Stomach (tissue), 9 donors: ENCODE data around the gene NFKB2. TPM values are rescaled to one million over a fixed set of nuclear protein-coding genes. Genes with fewer than 3 reads are reported as not detected.

ENCODE experiments used
- DNase-seq, 2 donors: peaks; one replicate each; pipeline versions ENCODE4 v3.0.0 to v3.0.0-alpha.2; 2013 to 2019
- H3K27ac ChIP-seq, 5 donors: fragments of 200-600 bp in 4 of 5; sonication (generic) in 4 of 5; one replicate each; pipeline ENCODE4 v1.5.1; 2013 to 2019; ENCODE audit warnings: mild to moderate bottlenecking in 1 of 5, moderate library complexity in 1 of 5
- H3K27me3 ChIP-seq, 3 donors: fragments of 200-600 bp; sonication (generic); one replicate each; pipeline ENCODE4 v1.5.1; 2017 to 2019; ENCODE audit warnings: mixed run types in 1 of 3
- H3K36me3 ChIP-seq, 4 donors: fragments of 200-600 bp; sonication (generic); 1 replicate in 3 of 4; 2 replicates in 1 of 4; pipeline ENCODE4 v1.5.1; 2016 to 2019
- H3K4me1 ChIP-seq, 4 donors: fragments of 200-600 bp; sonication (generic); one replicate each; pipeline ENCODE4 v1.5.1; 2016 to 2019
- H3K4me3 ChIP-seq, 4 donors: fragments of 200-600 bp; sonication (generic) in 3 of 4; one replicate each; pipeline ENCODE4 v1.5.1; 2016 to 2019; ENCODE audit warnings: mild to moderate bottlenecking in 1 of 4
- H3K9me3 ChIP-seq, 4 donors: fragments of 200-600 bp; sonication (generic); one replicate each; pipeline ENCODE4 v1.5.1; 2016 to 2019
- EP300 ChIP-seq: sonication (generic); formaldehyde crosslinking; IDR thresholded peaks from one replicate; pipeline ENCODE4 v1.6.1; 2017; ENCODE audit warnings: antibody characterized with exemption
- POLR2A ChIP-seq, 4 donors: fragments of 450-650 bp; IDR thresholded peaks; one replicate each; pipeline ENCODE4 v1.6.1; 2016; ENCODE audit warnings: antibody characterized with exemption in 4 of 4, control low read depth in 2 of 4, mild to moderate bottlenecking in 1 of 4, moderate library complexity in 1 of 4
- POLR2AphosphoS5 ChIP-seq, 3 donors: sonication (generic); formaldehyde crosslinking; IDR thresholded peaks; one replicate each; pipeline ENCODE4 v1.6.1; 2016; ENCODE audit warnings: antibody characterized with exemption in 3 of 3
- WGBS, 5 donors: extraction: QIAGEN DNeasy Blood & Tissue Kit in 3 of 5; methylation state at CpG; one replicate each; pipeline versions ENCODE4 v1.1.5 to v1.1.7; 2013 to 2018; 5-methylcytosine and 5-hydroxymethylcytosine counted together
- intact Hi-C: fragments of 100-400 bp; cut with DNase I; formaldehyde crosslinking; loops from one replicate; pipeline ENCODE4 v1.15.1; 2023; ENCODE audit warnings: low total_unique reads
- polyA plus RNA-seq, 3 donors: library from polyadenylated mRNA; stranded (reverse); fragments of 200-250 nt; gene quantifications; one replicate each; pipeline ENCODE4 v1.2.3, GENCODE V29; 2013
- total RNA-seq, 5 donors: library from RNA; depleted of rRNA; stranded (reverse); fragments of >200 nt; gene quantifications; one replicate each; pipeline versions ENCODE4 v1.1.0 to v1.2.3, GENCODE V29; 2014 to 2016
- TF ChIP-seq, protein P1 (sequence below), 7 experiments: fragments of 450-650 bp in 4 of 7; fragments of 200-600 bp in 3 of 7; sonication (generic) in 3 of 7; IDR thresholded peaks; one replicate each; pipeline ENCODE4 v1.5.1; 2016 to 2019; ENCODE audit warnings: antibody characterized with exemption in 7 of 7, control low read depth in 2 of 7, mild to moderate bottlenecking in 1 of 7
- donor health status: healthy with polysubstance abuse.
- donor health status: Bipolar disorder and iron deficiency.
- donor health status: healthy.

NFKB2 gene
- total and polyA plus RNA-seq, 8 donors, result 9.7 to 84.0 (median 25.1) TPM

DNA sequence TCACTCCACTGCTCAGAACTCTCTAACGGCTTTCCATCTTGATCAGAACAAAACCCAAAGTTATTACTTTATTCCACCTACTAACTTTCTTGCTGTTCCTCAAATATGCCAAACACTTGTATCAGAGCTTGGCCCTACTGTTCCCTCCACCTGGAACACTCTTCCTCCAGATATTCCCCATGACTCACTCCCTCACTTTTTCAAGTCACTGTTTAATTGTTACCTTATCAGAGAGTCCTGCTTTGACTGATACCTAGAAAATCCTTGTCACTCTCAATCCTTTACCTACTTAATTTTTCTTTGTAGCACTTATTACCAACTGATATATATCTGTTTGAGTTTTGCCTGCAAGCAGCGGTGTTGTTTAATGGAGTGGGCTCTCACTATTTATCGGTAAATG lies 5.6 kb upstream of the NFKB2 start:
- no peaks in the 10 kb centered on the region for H3K36me3 ChIP-seq
- H3K27ac ChIP-seq, result no peak overlapping the region
- H3K9me3 ChIP-seq, result no peaks in the 10 kb centered on the region
- peaks cover 8 to 25% (median 12%) of the 10 kb centered on the region in 4 donors for H3K4me1 ChIP-seq
- no peak for DNase-seq
- intact Hi-C loops, result no loop called here
- WGBS, 5 donors, result 38 to 73% (median 57%) methylated on average over 3 of the region's 3 CpGs
- no peak overlapping the region for H3K4me3 ChIP-seq
- TF ChIP-seq POLR2AphosphoS5 (IDR thresholded peaks at IDR 0.05), result no peak
- TF ChIP-seq EP300, result no peak
- TF ChIP-seq, protein P1, sequence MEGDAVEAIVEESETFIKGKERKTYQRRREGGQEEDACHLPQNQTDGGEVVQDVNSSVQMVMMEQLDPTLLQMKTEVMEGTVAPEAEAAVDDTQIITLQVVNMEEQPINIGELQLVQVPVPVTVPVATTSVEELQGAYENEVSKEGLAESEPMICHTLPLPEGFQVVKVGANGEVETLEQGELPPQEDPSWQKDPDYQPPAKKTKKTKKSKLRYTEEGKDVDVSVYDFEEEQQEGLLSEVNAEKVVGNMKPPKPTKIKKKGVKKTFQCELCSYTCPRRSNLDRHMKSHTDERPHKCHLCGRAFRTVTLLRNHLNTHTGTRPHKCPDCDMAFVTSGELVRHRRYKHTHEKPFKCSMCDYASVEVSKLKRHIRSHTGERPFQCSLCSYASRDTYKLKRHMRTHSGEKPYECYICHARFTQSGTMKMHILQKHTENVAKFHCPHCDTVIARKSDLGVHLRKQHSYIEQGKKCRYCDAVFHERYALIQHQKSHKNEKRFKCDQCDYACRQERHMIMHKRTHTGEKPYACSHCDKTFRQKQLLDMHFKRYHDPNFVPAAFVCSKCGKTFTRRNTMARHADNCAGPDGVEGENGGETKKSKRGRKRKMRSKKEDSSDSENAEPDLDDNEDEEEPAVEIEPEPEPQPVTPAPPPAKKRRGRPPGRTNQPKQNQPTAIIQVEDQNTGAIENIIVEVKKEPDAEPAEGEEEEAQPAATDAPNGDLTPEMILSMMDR (IDR thresholded peaks at IDR 0.05), result no peak
- TF ChIP-seq POLR2A (IDR thresholded peaks at IDR 0.05), result no peak
- H3K27me3 ChIP-seq, result no peaks in the 10 kb centered on the region

DNA sequence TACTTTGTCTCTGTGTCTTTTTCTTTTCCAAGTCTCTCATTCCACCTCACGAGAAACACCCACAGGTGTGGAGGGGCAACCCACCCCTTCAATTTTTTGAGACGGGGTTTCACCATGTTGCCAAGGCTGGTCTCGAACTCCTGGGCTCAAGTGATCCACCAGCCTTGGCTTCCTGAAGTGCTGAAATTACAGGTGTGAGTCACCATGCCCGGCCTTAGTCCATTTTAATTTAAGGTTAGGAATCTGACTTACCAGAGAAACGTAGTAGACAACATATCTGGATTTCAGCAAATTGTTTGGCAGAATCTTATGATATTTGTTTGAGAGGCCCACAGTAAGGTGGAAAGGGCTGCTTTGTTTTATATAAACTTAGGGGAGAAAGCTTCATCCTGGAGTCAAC lies 3.2 kb upstream of the NFKB2 start:
- TF ChIP-seq POLR2A (IDR thresholded peaks at IDR 0.05) (no peak), EP300 (no peak), POLR2AphosphoS5 (IDR thresholded peaks at IDR 0.05) (no peak)
- TF ChIP-seq, protein P1 (IDR thresholded peaks at IDR 0.05), result no peak
- no peak for DNase-seq
- H3K9me3 ChIP-seq, result no peaks in the 10 kb centered on the region
- H3K27ac ChIP-seq, result no peak overlapping the region
- intact Hi-C loops, result no loop called here
- H3K36me3 ChIP-seq, result peaks cover 0 to 9% (median 6%) of the 10 kb centered on the region in 4 donors
- 85 to 91% (median 87%) methylated on average over 5 of the region's 5 CpGs for WGBS, 5 donors
- no peaks in the 10 kb centered on the region for H3K27me3 ChIP-seq
- no peak overlapping the region for H3K4me3 ChIP-seq
- peaks cover 20 to 32% (median 26%) of the 10 kb centered on the region in 4 donors for H3K4me1 ChIP-seq

DNA sequence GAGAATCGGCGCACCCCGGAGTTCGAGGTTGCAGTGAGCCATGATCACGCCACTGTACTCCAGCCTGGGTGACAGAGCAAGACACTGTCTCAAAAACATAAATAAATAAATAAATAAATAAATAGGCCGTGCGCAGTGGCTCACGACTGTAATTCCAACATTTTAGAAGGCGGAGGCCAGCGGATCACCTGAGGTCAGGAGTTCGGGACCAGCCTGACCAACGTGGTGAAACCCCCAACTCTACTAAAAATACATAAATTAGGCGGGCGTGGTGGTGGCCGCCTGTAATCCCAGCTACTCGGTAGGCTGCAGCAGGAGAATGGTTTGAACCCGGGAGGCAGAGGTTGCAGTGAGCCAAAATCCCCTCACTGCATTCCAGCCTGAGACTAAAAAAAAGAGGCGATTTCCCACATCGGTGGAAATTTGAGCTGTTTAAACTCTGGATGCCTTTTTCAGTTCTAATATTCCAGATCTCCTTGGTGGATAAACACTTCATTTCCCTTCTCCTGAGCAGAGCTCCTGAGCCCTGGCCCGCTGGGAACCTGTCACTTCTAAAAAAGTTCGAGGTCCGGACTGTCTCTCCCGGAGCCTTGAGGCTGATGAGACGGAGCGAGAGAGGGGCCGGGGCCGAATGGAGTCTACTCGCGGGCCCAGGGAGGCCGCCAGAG lies 2.0 kb upstream of the NFKB2 start:
- no peak for DNase-seq
- WGBS, 5 donors, result 27 to 33% (median 29%) methylated on average over 24 to 30 of the region's 30 CpGs
- no peaks in the 10 kb centered on the region for H3K27me3 ChIP-seq
- no peak for TF ChIP-seq POLR2A (IDR thresholded peaks at IDR 0.05)
- TF ChIP-seq, protein P1 (IDR thresholded peaks at IDR 0.05), result peak in 3 of 7 experiments; percentile 93 to 97 (median 94)
- peaks cover 0 to 21% (median 19%) of the 10 kb centered on the region in 4 donors for H3K36me3 ChIP-seq
- peaks cover 22 to 45% (median 37%) of the 10 kb centered on the region in 4 donors for H3K4me1 ChIP-seq
- peak overlapping the region; percentile 96 to 99 (median 98) for H3K27ac ChIP-seq
- peak overlapping the region; percentile 58 to 68 (median 62) for H3K4me3 ChIP-seq
- no peaks in the 10 kb centered on the region for H3K9me3 ChIP-seq
- intact Hi-C loops, result no loop called here

DNA sequence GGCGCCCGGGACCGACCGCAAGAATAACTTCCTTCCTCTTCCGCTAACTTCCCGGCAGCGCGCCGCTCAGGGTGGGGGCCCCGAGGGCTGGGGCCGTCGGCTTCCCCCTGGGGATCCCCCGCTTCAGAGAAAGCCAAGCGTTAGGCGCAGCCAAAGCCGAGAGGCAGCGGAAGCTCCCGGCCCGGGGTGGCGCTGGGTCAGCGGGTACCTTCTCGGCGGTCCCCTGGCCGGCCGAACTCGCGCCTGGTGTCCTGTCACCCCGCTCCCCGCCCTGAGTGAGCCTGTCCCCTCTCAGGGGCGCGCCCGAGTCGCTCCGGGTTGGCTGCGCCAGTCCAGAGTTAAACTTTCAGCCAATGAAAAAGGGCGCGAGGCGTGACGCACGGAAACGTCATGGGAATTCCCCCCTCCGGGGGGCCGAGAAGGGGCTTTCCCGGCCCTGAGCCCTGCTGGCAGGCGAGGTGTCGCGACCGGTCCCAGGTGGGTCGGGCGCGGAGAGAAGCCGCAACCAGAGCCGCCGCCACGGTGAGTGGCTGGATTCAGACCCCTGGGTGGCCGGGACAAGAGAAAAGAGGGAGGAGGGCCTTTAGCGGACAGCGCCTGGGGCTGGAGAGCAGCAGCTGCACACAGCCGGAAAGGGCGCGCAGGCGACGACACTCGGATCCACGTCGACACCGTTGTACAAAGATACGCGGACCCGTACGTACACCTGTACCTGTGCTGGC lies 1.3 kb upstream of the NFKB2 start:
- Histone ChIP-seq H3K36me3 (peaks cover 0 to 23% (median 21%) of the 10 kb centered on the region in 4 donors), H3K4me1 (peaks cover 28 to 52% (median 44%) of the 10 kb centered on the region in 4 donors), H3K9me3 (no peaks in the 10 kb centered on the region), H3K27me3 (no peaks in the 10 kb centered on the region), H3K4me3 (peak overlapping the region; percentile 58 to 68 (median 62)), H3K27ac (peak overlapping the region; percentile 96 to 99 (median 98))
- intact Hi-C loops, result no loop called here
- 0 to 1% (median 0%) methylated on average over 19 to 71 of the region's 71 CpGs for WGBS, 5 donors
- DNase-seq, result peak; percentile 96 to 97
- peak; percentile 59 for TF ChIP-seq EP300
- peak in 2 of 3 donors; percentile 89 to 93 for TF ChIP-seq POLR2AphosphoS5 (IDR thresholded peaks at IDR 0.05)
- TF ChIP-seq, protein P1 (IDR thresholded peaks at IDR 0.05), result peak in 3 of 7 experiments; percentile 5 to 94 (median 92)
- TF ChIP-seq POLR2A (IDR thresholded peaks at IDR 0.05), result peak in 2 of 4 donors; percentile 49 to 62
